Trophoblast cell (in vitro differentiated cells and primary cell): ENCODE results near the gene ZC3H15.

Experiments used
- DNase-seq, 2 donors: peaks; one replicate each; pipeline ENCODE4 v3.0.0-alpha.2; 2016
- H2AFZ ChIP-seq: 2 replicates; pipeline ENCODE4 v1.6.1; 2013; ENCODE audit warnings: low read length, moderate library complexity, mild to moderate bottlenecking; ENCODE audit not compliant: insufficient read depth, poor library complexity
- H2AK5ac ChIP-seq: 2 replicates; pipeline ENCODE4 v1.6.1; 2013; ENCODE audit warnings: mild to moderate bottlenecking, low read length
- H2BK120ac ChIP-seq: 2 replicates; pipeline ENCODE4 v1.6.1; 2013; ENCODE audit warnings: low read length, mild to moderate bottlenecking, moderate library complexity; ENCODE audit not compliant: insufficient read depth, poor library complexity
- H2BK12ac ChIP-seq: 2 replicates; pipeline ENCODE4 v1.6.1; 2013; ENCODE audit warnings: mild to moderate bottlenecking, low read length, moderate library complexity
- H2BK5ac ChIP-seq: 2 replicates; pipeline ENCODE4 v1.6.1; 2013; ENCODE audit warnings: low read length, low read depth, moderate library complexity, mild to moderate bottlenecking; ENCODE audit not compliant: poor library complexity
- H3K14ac ChIP-seq: 2 replicates; pipeline ENCODE4 v1.6.1; 2013; ENCODE audit warnings: mild to moderate bottlenecking, low read length
- H3K18ac ChIP-seq: 2 replicates; pipeline ENCODE4 v1.6.1; 2013; ENCODE audit warnings: mild to moderate bottlenecking, low read length
- H3K23ac ChIP-seq: 2 replicates; pipeline ENCODE4 v1.6.1; 2013; ENCODE audit warnings: low read length
- H3K27ac ChIP-seq: 2 replicates; pipeline ENCODE4 v1.5.1; 2013; ENCODE audit warnings: low read depth, mild to moderate bottlenecking, inconsistent platforms, low read length, moderate library complexity
- H3K27me3 ChIP-seq: 2 replicates; pipeline ENCODE4 v1.6.1; 2013; ENCODE audit warnings: inconsistent platforms, mild to moderate bottlenecking, low read length, moderate library complexity; ENCODE audit not compliant: insufficient read depth
- H3K36me3 ChIP-seq, 2 experiments: 1 replicate in 1 of 2; 2 replicates in 1 of 2; pipeline ENCODE4 v1.6.1; 2013; ENCODE audit warnings: low read length in 2 of 2, mild to moderate bottlenecking in 2 of 2, moderate library complexity in 1 of 2; ENCODE audit not compliant: insufficient read depth in 2 of 2, control insufficient read depth in 1 of 2
- H3K4ac ChIP-seq: 2 replicates; pipeline ENCODE4 v1.6.1; 2013; ENCODE audit warnings: low read depth, mild to moderate bottlenecking, low read length, moderate library complexity
- H3K4me1 ChIP-seq, 2 experiments: 1 replicate in 1 of 2; 2 replicates in 1 of 2; pipeline ENCODE4 v1.6.1; 2013; ENCODE audit warnings: low read length in 2 of 2, mild to moderate bottlenecking in 2 of 2, moderate library complexity in 1 of 2; ENCODE audit not compliant: insufficient read depth in 2 of 2, control insufficient read depth in 1 of 2
- H3K4me2 ChIP-seq: 2 replicates; pipeline ENCODE4 v1.6.1; 2013; ENCODE audit warnings: inconsistent platforms, mild to moderate bottlenecking, low read length, moderate library complexity
- H3K4me3 ChIP-seq: 2 replicates; pipeline ENCODE4 v1.5.1; 2013; ENCODE audit warnings: mild to moderate bottlenecking, low read depth, low read length, inconsistent platforms
- H3K79me1 ChIP-seq: one replicate; pipeline ENCODE4 v1.6.1; 2013; ENCODE audit warnings: low read length
- H3K79me2 ChIP-seq: 2 replicates; pipeline ENCODE4 v1.6.1; 2013; ENCODE audit warnings: low read length, mild to moderate bottlenecking; ENCODE audit not compliant: control insufficient read depth, insufficient read depth, poor library complexity
- H3K9ac ChIP-seq: 2 replicates; pipeline ENCODE4 v1.6.1; 2013; ENCODE audit warnings: mild to moderate bottlenecking, low read length
- H3K9me3 ChIP-seq: 2 replicates; pipeline ENCODE4 v1.6.1; 2013; ENCODE audit warnings: low read depth, mild to moderate bottlenecking, control low read depth, inconsistent platforms, low read length; ENCODE audit not compliant: insufficient read depth
- H4K12ac ChIP-seq: 2 replicates; pipeline ENCODE4 v1.6.1; 2013; ENCODE audit warnings: low read depth, mild to moderate bottlenecking, low read length, moderate library complexity
- H4K8ac ChIP-seq: 2 replicates; pipeline ENCODE4 v1.6.1; 2013; ENCODE audit warnings: low read depth, mild to moderate bottlenecking, low read length, moderate library complexity
- H4K91ac ChIP-seq: one replicate; pipeline ENCODE4 v1.6.1; 2013; ENCODE audit warnings: low read depth, mild to moderate bottlenecking, low read length, moderate library complexity
- WGBS: extraction: QIAGEN DNeasy Blood & Tissue Kit; methylation state at CpG from one replicate; pipeline ENCODE4 v1.1.7; 2013; ENCODE audit warnings: missing lambda C conversion rate; ENCODE audit not compliant: insufficient read length, insufficient coverage; ENCODE audit errors: extremely low coverage; 5-methylcytosine and 5-hydroxymethylcytosine counted together

Gene ZC3H15

DNA sequence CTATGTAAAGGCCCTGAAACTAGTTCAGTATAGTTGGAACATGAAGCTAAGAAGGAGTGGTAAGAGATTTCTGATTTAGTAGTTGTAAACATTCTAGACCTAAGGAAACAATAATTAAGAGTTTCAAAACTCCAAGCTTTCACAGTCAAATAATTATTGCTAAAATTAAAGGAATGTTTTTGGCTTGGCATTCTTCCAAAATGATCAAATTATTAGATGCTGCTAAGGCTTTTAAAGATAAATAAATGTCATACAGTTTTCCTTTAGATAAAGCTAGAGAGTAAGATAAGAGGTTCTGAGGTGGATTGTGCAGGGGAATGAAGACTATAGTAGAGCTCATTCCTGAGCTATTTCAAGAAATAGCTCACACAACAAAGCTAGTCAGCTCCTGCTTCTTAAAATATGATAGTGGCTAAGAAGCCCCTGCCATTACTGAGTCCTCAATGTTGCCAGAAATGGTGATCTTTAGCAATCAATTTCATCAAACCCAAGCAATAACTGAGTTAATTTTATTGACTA lies 45.3 kb downstream of the ZC3H15 start:
- no peak overlapping the region for H3K4me2 ChIP-seq
- no peak overlapping the region for H2AFZ ChIP-seq
- H3K79me1 ChIP-seq, result no peaks in the 10 kb centered on the region
- H3K27me3 ChIP-seq, result no peaks in the 10 kb centered on the region
- no peak overlapping the region for H3K4ac ChIP-seq
- no peaks in the 10 kb centered on the region for H3K9me3 ChIP-seq
- H3K9ac ChIP-seq, result no peak overlapping the region
- no peak overlapping the region for H2BK12ac ChIP-seq
- H3K27ac ChIP-seq, result no peak overlapping the region
- H3K23ac ChIP-seq, result no peak overlapping the region
- no peaks in the 10 kb centered on the region for H3K79me2 ChIP-seq
- H4K8ac ChIP-seq, result no peak overlapping the region
- no peak overlapping the region for H4K91ac ChIP-seq
- no peak overlapping the region for H3K14ac ChIP-seq
- peaks cover 3 to 5% of the 10 kb centered on the region in 2 experiments for H3K4me1 ChIP-seq
- no peak overlapping the region for H3K18ac ChIP-seq
- no peak overlapping the region for H2BK120ac ChIP-seq
- DNase-seq, result peak; percentile 11 to 84
- no peaks in the 10 kb centered on the region for H3K36me3 ChIP-seq
- H2AK5ac ChIP-seq, result no peak overlapping the region
- no peak overlapping the region for H4K12ac ChIP-seq
- H3K4me3 ChIP-seq, result no peak overlapping the region
- no peak overlapping the region for H2BK5ac ChIP-seq

DNA sequence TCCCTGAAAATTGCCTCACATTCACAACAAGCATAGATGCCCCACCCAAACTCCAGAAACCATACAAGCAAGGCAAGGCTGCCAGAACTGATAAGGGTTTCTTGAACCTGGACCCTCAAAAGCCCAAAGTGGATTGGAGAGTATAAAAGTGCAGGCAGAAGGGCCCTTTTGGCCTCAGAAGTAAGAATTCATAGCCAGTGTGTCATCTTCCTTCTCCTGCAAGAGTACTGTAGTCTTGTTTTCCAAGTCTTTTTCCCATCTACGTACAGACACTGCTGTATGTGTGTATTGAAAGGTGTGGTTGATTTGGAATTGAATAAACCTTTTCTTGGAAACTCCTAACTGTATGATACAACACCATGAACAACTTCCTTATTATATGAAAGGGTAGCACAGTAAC lies 46.8 kb downstream of the ZC3H15 start:
- H3K27me3 ChIP-seq, result no peaks in the 10 kb centered on the region
- H3K9me3 ChIP-seq, result no peaks in the 10 kb centered on the region
- H4K8ac ChIP-seq, result no peak overlapping the region
- H3K4me1 ChIP-seq, result peaks cover 3 to 5% of the 10 kb centered on the region in 2 experiments
- H4K91ac ChIP-seq, result peak overlapping the region; percentile 47
- H3K9ac ChIP-seq, result no peak overlapping the region
- no peak overlapping the region for H2AFZ ChIP-seq
- no peak overlapping the region for H2AK5ac ChIP-seq
- no CpG with 5 or more reads among the region's 1 CpG for WGBS
- no peak overlapping the region for H3K4ac ChIP-seq
- no peak overlapping the region for H3K18ac ChIP-seq
- H3K14ac ChIP-seq, result no peak overlapping the region
- H3K36me3 ChIP-seq, result no peaks in the 10 kb centered on the region
- no peaks in the 10 kb centered on the region for H3K79me2 ChIP-seq
- H2BK5ac ChIP-seq, result no peak overlapping the region
- H3K23ac ChIP-seq, result no peak overlapping the region
- H2BK12ac ChIP-seq, result peak overlapping the region; percentile 22
- no peak overlapping the region for H3K4me2 ChIP-seq
- no peak overlapping the region for H3K27ac ChIP-seq
- H4K12ac ChIP-seq, result no peak overlapping the region
- no peak overlapping the region for H3K4me3 ChIP-seq
- H3K79me1 ChIP-seq, result no peaks in the 10 kb centered on the region
- no peak overlapping the region for H2BK120ac ChIP-seq
- no peak for DNase-seq

DNA sequence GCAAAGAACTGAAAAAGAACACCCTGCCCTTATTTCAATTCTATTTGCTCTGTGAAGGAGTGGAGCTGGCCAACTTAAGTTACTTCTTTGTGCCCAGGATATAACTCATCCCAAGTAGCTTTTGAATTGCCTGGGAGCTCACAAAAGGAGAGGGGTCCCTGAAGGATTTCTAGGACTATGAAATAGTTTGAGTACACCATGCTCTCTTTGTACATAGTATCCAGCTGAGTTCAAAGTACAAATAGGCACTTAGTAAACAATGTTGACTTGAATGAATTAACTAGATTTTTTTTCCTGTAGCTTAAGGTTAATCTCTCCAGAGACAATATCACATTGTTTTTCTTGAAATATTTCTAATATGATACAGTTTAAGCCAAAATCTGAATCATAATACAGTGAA lies 47.7 kb downstream of the ZC3H15 start:
- peaks cover 3 to 5% of the 10 kb centered on the region in 2 experiments for H3K4me1 ChIP-seq
- no peaks in the 10 kb centered on the region for H3K79me1 ChIP-seq
- H3K18ac ChIP-seq, result no peak overlapping the region
- no peak overlapping the region for H2AFZ ChIP-seq
- H2BK12ac ChIP-seq, result no peak overlapping the region
- H2BK120ac ChIP-seq, result no peak overlapping the region
- H3K27ac ChIP-seq, result no peak overlapping the region
- H4K12ac ChIP-seq, result no peak overlapping the region
- H3K14ac ChIP-seq, result no peak overlapping the region
- H2AK5ac ChIP-seq, result no peak overlapping the region
- no peaks in the 10 kb centered on the region for H3K79me2 ChIP-seq
- no peak overlapping the region for H3K4ac ChIP-seq
- H2BK5ac ChIP-seq, result no peak overlapping the region
- H3K9ac ChIP-seq, result no peak overlapping the region
- no peak overlapping the region for H3K4me2 ChIP-seq
- H4K8ac ChIP-seq, result no peak overlapping the region
- no peak for DNase-seq
- H4K91ac ChIP-seq, result no peak overlapping the region
- no peaks in the 10 kb centered on the region for H3K9me3 ChIP-seq
- H3K4me3 ChIP-seq, result no peak overlapping the region
- H3K23ac ChIP-seq, result no peak overlapping the region
- no peaks in the 10 kb centered on the region for H3K27me3 ChIP-seq
- no peaks in the 10 kb centered on the region for H3K36me3 ChIP-seq

DNA sequence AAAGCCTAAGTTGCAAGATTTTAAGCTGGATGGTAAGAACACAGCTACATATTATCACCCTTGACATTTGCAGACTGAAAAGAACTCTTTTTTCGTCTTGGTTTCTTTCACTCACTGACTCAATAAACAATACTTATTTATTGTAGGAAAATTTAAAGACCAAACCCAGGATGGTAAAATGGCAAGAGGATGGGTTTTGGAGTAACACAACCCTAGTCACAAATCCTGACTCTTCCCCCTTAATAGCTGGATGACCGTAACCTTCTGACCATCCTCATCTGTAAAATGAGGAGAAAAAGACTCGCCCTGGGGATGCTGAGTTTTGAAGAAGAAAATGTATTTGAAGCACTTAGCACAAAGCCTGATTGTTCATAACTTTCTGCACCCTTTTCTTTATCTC lies 48.3 kb downstream of the ZC3H15 start:
- Histone ChIP-seq H3K27ac (no peak overlapping the region), H3K4me3 (no peak overlapping the region), H3K18ac (no peak overlapping the region), H4K91ac (no peak overlapping the region), H3K4ac (no peak overlapping the region), H3K9me3 (no peaks in the 10 kb centered on the region), H3K79me2 (no peaks in the 10 kb centered on the region), H4K12ac (no peak overlapping the region), H2AK5ac (no peak overlapping the region), H3K79me1 (no peaks in the 10 kb centered on the region), H2BK120ac (no peak overlapping the region), H3K23ac (no peak overlapping the region), H3K36me3 (no peaks in the 10 kb centered on the region), H4K8ac (no peak overlapping the region), H3K27me3 (no peaks in the 10 kb centered on the region), H3K4me1 (peaks cover 3 to 5% of the 10 kb centered on the region in 2 experiments), H3K14ac (no peak overlapping the region), H2BK12ac (no peak overlapping the region), H3K9ac (no peak overlapping the region), H2AFZ (no peak overlapping the region), H2BK5ac (no peak overlapping the region), H3K4me2 (no peak overlapping the region)
- WGBS, result no CpG with 5 or more reads among the region's 3 CpGs
- no peak for DNase-seq
